Muscle of leg (tissue), 11 donors: ENCODE results near the gene TBX15. TPM values are rescaled to one million over a fixed set of nuclear protein-coding genes. Genes with fewer than 3 reads are reported as not detected.

ENCODE experiments used
- DNase-seq: peaks from one replicate; pipeline ENCODE4 v3.0.0; 2013
- H3K27ac ChIP-seq: one replicate; pipeline ENCODE4 v1.5.1; 2013; ENCODE audit warnings: mild to moderate bottlenecking, low read length, control low read depth
- H3K27me3 ChIP-seq: one replicate; pipeline ENCODE4 v1.6.1; 2013; ENCODE audit warnings: low read length; ENCODE audit not compliant: control insufficient read depth, insufficient read depth
- H3K36me3 ChIP-seq: one replicate; pipeline ENCODE4 v1.6.1; 2013; ENCODE audit warnings: low read length; ENCODE audit not compliant: control insufficient read depth, insufficient read depth
- H3K4me1 ChIP-seq: one replicate; pipeline ENCODE4 v1.6.1; 2013; ENCODE audit warnings: low read length; ENCODE audit not compliant: control insufficient read depth, insufficient read depth
- H3K4me3 ChIP-seq: one replicate; pipeline ENCODE4 v1.5.1; 2013; ENCODE audit warnings: low read length, control low read depth
- H3K9me3 ChIP-seq: replicated peaks from 2 replicates; pipeline ENCODE4 v1.6.1; 2013; ENCODE audit warnings: low read depth, low read length; ENCODE audit not compliant: control insufficient read depth
- WGBS: methylation state at CpG from one replicate; pipeline ENCODE4 v1.1.5; 2013; ENCODE audit warnings: missing lambda C conversion rate; ENCODE audit not compliant: insufficient coverage; 5-methylcytosine and 5-hydroxymethylcytosine counted together
- polyA plus RNA-seq, 8 donors: library from polyadenylated mRNA; unstranded; fragments of 120-200 nt; gene quantifications; one replicate each; pipeline versions ENCODE4 v1.2.1 to v1.2.3, GENCODE V29; 2013; ENCODE audit warnings: inconsistent platforms in 1 of 8, low replicate concordance in 1 of 8; ENCODE audit not compliant: insufficient read length in 8 of 8, insufficient read depth in 1 of 8
- total RNA-seq: library from RNA; stranded (reverse); fragments of 120-200 nt; gene quantifications from one replicate; pipeline ENCODE4 v1.2.4, GENCODE V29; 2013

The TBX15 gene
- total and polyA plus RNA-seq, 9 donors = 41.4 to 72.7 (median 53.8) TPM

GRCh38 chr1:118899340-118899739 lies 88.8 kb downstream of the TBX15 start:
- Histone ChIP-seq H3K9me3 (no peaks in the 10 kb centered on the region), H3K27me3 (no peaks in the 10 kb centered on the region), H3K4me3 (no peak overlapping the region), H3K36me3 (peaks cover 56% of the 10 kb centered on the region), H3K27ac (no peak overlapping the region), H3K4me1 (peaks cover 3% of the 10 kb centered on the region)
- DNase-seq = no peak
- WGBS = no CpG with 5 or more reads among the region's 3 CpGs

GRCh38 chr1:118898712-118899111 lies 89.4 kb downstream of the TBX15 start:
- Histone ChIP-seq H3K4me3 (no peak overlapping the region), H3K27ac (no peak overlapping the region), H3K36me3 (peaks cover 57% of the 10 kb centered on the region), H3K4me1 (peaks cover 3% of the 10 kb centered on the region), H3K9me3 (no peaks in the 10 kb centered on the region), H3K27me3 (no peaks in the 10 kb centered on the region)
- WGBS = 100% methylated on average over 1 of the region's 3 CpGs
- peak; percentile 36 for DNase-seq

DNA sequence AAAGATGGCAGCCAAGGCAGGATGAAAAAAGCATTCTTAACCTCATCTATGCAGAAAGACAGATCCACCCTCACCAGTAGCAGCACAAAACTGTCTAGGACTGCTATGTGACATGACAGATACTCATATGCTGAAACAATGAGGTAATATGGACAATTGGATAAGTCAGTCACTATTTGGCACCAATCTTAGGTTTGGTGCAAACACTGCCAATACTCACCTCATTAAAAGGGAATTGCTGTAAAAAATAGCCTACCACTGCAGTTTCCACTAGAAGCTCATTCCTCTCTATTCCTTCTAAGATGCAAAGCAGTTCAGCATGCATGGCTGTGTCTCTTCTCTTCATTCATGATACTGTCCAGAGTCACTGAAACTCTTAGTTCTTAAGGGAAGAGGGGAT lies 91.7 kb downstream of the TBX15 start:
- DNase-seq = peak; percentile 43
- Histone ChIP-seq H3K4me1 (peaks cover 3% of the 10 kb centered on the region), H3K27ac (no peak overlapping the region), H3K9me3 (no peaks in the 10 kb centered on the region), H3K36me3 (peaks cover 48% of the 10 kb centered on the region), H3K27me3 (no peaks in the 10 kb centered on the region), H3K4me3 (no peak overlapping the region)

DNA sequence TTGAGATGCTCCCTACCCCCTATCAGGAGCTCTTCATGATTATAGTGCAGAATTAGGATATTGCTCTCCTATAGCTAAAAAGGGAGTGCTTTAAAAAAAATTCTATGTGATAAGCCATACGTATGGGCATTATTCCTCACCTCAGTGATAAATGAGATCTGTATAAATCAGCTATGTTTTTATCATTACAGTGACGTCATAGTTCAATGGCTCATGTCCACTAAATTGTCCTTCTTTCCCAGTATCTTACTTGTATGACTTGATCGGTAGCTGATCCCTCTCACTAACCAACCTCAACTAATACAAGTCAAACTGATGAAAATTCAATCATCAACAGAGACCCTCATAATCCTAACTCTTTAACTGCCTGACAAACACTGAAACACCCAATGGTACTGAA lies 93.3 kb downstream of the TBX15 start:
- no peak overlapping the region for H3K27ac ChIP-seq
- H3K4me3 ChIP-seq = no peak overlapping the region
- no peaks in the 10 kb centered on the region for H3K27me3 ChIP-seq
- peaks cover 3% of the 10 kb centered on the region for H3K4me1 ChIP-seq
- no peaks in the 10 kb centered on the region for H3K9me3 ChIP-seq
- DNase-seq = no peak
- peaks cover 49% of the 10 kb centered on the region for H3K36me3 ChIP-seq
- WGBS = 94% methylated on average over 2 of the region's 3 CpGs

GRCh38 chr1:118890851-118891384 lies 97.2 kb downstream of the TBX15 start:
- H3K27me3 ChIP-seq = no peaks in the 10 kb centered on the region
- H3K27ac ChIP-seq = no peak overlapping the region
- H3K4me3 ChIP-seq = no peak overlapping the region
- peaks cover 2% of the 10 kb centered on the region for H3K4me1 ChIP-seq
- 67% methylated on average over 1 of the region's 5 CpGs for WGBS
- H3K9me3 ChIP-seq = no peaks in the 10 kb centered on the region
- peaks cover 42% of the 10 kb centered on the region for H3K36me3 ChIP-seq
- DNase-seq = no peak

DNA sequence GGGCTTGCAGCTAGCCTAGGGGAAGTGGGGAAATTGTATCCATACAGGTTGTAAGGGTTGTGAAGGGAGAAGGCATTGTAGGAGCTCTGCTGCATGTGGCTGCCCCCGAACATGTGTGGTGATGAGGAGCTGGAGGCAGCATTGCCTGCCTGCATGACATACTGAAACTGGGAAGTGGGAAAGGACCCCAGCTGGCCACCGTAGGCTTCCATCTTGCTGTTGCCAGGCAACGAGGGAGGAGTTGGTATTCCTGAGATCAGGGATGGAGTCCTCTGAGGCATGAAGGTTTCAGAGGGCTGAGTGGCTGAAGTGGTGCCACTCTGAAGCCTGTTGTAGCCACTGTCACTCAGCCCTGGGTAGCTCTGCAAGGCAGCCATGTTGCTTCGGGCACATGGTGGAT lies 103.2 kb downstream of the TBX15 start:
- no peak for DNase-seq
- H3K27ac ChIP-seq = no peak overlapping the region
- H3K4me3 ChIP-seq = no peak overlapping the region
- H3K9me3 ChIP-seq = no peaks in the 10 kb centered on the region
- 76% methylated on average over 4 of the region's 4 CpGs for WGBS
- H3K27me3 ChIP-seq = no peaks in the 10 kb centered on the region
- peaks cover 54% of the 10 kb centered on the region for H3K36me3 ChIP-seq
- peaks cover 2% of the 10 kb centered on the region for H3K4me1 ChIP-seq

DNA sequence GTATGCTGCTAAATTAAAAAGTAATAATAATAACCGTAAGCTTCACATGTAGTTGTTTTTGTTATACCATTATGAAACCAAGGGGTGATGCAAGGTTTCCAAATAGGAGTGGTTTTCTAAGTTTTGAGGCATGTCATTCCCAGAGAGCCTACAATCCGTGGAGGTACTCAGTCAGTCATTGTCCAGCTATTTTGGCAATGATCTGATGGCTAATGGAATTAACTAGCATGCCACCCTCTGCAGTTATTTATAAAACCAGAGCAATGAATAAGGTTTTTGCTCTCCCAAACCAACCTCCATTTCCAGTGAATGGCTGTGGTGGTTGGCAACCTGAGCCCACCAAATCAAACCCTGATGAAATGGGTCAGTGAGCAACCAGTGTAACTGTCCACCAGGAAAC lies 106.4 kb downstream of the TBX15 start:
- WGBS = no CpG with 5 or more reads among the region's 2 CpGs
- Histone ChIP-seq H3K27me3 (no peaks in the 10 kb centered on the region), H3K36me3 (peaks cover 38% of the 10 kb centered on the region), H3K9me3 (no peaks in the 10 kb centered on the region), H3K4me3 (no peak overlapping the region), H3K4me1 (no peaks in the 10 kb centered on the region), H3K27ac (no peak overlapping the region)
- no peak for DNase-seq

DNA sequence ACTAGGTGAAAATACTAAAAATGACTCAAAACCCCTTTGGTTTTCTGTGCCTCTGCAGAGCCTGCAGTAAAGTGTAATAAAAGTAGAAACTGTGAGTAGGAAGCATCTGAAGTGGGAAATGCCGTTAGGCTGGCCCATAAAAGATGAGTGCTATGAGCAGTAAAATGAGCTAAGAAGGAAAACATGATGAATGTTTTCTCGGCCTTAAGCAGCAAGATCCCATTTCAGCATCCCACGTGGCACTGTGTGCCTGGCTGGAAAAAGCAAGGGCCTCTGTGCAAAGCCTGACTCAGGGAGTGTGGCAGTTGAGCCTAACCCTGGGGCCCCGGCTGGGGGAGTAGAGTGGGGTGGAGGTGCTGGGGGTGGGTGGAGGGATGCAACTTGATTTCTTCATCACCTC lies 109.5 kb downstream of the TBX15 start:
- 18% methylated on average over 3 of the region's 4 CpGs for WGBS
- no peak overlapping the region for H3K4me3 ChIP-seq
- peak; percentile 25 for DNase-seq
- peaks cover 12% of the 10 kb centered on the region for H3K36me3 ChIP-seq
- H3K4me1 ChIP-seq = peaks cover 4% of the 10 kb centered on the region
- H3K27me3 ChIP-seq = no peaks in the 10 kb centered on the region
- no peaks in the 10 kb centered on the region for H3K9me3 ChIP-seq
- no peak overlapping the region for H3K27ac ChIP-seq

DNA sequence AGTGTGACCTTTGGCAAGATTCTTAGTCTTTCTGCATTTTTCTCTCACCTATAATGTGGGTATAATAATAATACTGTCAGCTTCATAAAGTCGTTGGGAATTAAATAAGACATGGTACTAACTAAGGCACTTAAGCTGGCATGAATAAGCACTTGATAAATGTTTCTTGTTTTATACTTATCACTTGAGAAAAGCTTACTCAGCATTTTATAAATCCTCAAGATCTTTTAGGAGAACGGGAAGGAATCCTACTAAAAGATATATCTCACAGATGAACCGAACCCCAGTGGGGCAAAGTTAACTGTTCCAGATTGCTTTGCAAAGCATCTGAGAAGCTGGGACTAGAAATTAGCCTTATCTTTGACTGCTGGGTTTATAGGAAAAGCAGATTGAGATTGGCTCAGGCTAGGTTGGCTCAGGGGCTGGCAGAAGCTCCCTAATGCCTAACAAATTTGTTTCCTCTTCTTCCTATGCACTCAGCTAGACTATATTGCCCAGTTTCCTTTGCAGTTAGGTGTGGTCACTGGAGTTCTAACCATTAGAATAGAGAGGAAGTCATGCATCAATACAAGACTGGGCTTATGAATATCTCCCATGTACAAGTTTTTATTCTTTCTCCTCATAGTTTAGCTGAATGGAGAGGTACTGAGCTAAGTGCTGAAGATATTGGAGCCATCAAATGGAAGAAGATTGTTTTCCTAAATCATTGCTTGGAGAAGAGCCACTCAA lies 110.3 kb downstream of the TBX15 start:
- H3K9me3 ChIP-seq = no peaks in the 10 kb centered on the region
- no peak overlapping the region for H3K4me3 ChIP-seq
- no peak for DNase-seq
- H3K36me3 ChIP-seq = peaks cover 8% of the 10 kb centered on the region
- H3K4me1 ChIP-seq = peaks cover 4% of the 10 kb centered on the region
- no CpG with 5 or more reads among the region's 3 CpGs for WGBS
- H3K27ac ChIP-seq = no peak overlapping the region
- H3K27me3 ChIP-seq = no peaks in the 10 kb centered on the region

GRCh38 chr1:118871582-118872171 lies 116.5 kb downstream of the TBX15 start:
- peak; percentile 63 for DNase-seq
- Histone ChIP-seq H3K27me3 (no peaks in the 10 kb centered on the region), H3K27ac (peak overlapping the region; percentile 67), H3K4me3 (no peak overlapping the region), H3K9me3 (no peaks in the 10 kb centered on the region), H3K36me3 (no peaks in the 10 kb centered on the region), H3K4me1 (peaks cover 13% of the 10 kb centered on the region)
- WGBS = 46% methylated on average over 4 of the region's 7 CpGs
